NOMO-1 treated with dmso at 0.1 percent for 144 hours (cell line): ENCODE measurements around the gene CST11.
"Not testable (repeated sequence)": the region's sequence is repeated elsewhere in the genome, so short reads cannot be mapped to it uniquely, and the experiment has no call there.

Source experiments
- DNase-seq: peaks from one replicate; lab custom pipeline; 2025; ENCODE audit not compliant: unreplicated experiment; lab: John Stamatoyannopoulos, UW

Gene CST11

GRCh38 chr20:23452776-23453175 lies at the start of gene CST11:
CST11 (minus strand) TSS chr20:23452876; CDS start chr20:23452811, 65 bp downstream.
- DNase-seq: no peak

GRCh38 chr20:23501926-23502325 lies 49.2 kb upstream of the CST11 start:
- no peak for DNase-seq

GRCh38 chr20:23497536-23497935 lies 44.9 kb upstream of the CST11 start:
- DNase-seq: no peak

GRCh38 chr20:23493172-23493772 lies 40.6 kb upstream of the CST11 start:
- DNase-seq: no peak

- DNase-seq: no peak
Observed at GRCh38 chr20:23492292-23492691, 39.6 kb upstream of the CST11 start.

- DNase-seq: no peak
Observed at GRCh38 chr20:23490817-23491216, 38.1 kb upstream of the CST11 start, which contains the start of gene CST8. CST8 (plus strand) TSS chr20:23491117; CDS start chr20:23491668, 551 bp downstream.

- no peak for DNase-seq
Observed at GRCh38 chr20:23488996-23489395, 36.3 kb upstream of the CST11 start.

- DNase-seq: no peak
Observed at GRCh38 chr20:23488470-23488869, 35.8 kb upstream of the CST11 start.

- DNase-seq: no peak
Observed at GRCh38 chr20:23484081-23484480, 31.4 kb upstream of the CST11 start.

- no peak for DNase-seq
Observed at GRCh38 chr20:23482138-23482537, 29.5 kb upstream of the CST11 start.

- DNase-seq: no peak
Observed at GRCh38 chr20:23479043-23479442, 26.4 kb upstream of the CST11 start.

- no peak for DNase-seq
Observed at GRCh38 chr20:23477223-23477622, 24.5 kb upstream of the CST11 start.

GRCh38 chr20:23476015-23476754 lies 23.5 kb upstream of the CST11 start:
- DNase-seq: no peak

GRCh38 chr20:23475395-23475794 lies 22.7 kb upstream of the CST11 start:
- DNase-seq: no peak

- not testable (repeated sequence) for DNase-seq
Observed at GRCh38 chr20:23473293-23473692, 20.6 kb upstream of the CST11 start.

- not testable (repeated sequence) for DNase-seq
Observed at GRCh38 chr20:23472306-23472705, 19.6 kb upstream of the CST11 start.

GRCh38 chr20:23466961-23467360 lies 14.3 kb upstream of the CST11 start:
- DNase-seq: not testable (repeated sequence)

- DNase-seq: no peak
Observed at GRCh38 chr20:23461180-23461579, 8.5 kb upstream of the CST11 start.

- no peak for DNase-seq
Observed at GRCh38 chr20:23459461-23460150, 6.9 kb upstream of the CST11 start.

- DNase-seq: no peak
Observed at GRCh38 chr20:23456873-23457272, 4.2 kb upstream of the CST11 start.

- DNase-seq: no peak
Observed at GRCh38 chr20:23456409-23456808, 3.7 kb upstream of the CST11 start.

- DNase-seq: no peak
Observed at GRCh38 chr20:23455639-23456038, 3.0 kb upstream of the CST11 start.
